GM18520 (cell line): Measurements from ENCODE around the gene GNLY.

Source experiments
- ATAC-seq: cut with Tn5 transposase; IDR thresholded peaks from one replicate; pipeline ENCODE4 v1.9.1; 2021; ENCODE audit not compliant: unreplicated experiment

The GNLY gene

GRCh38 chr2:85723707-85724360 lies 29.7 kb downstream of the GNLY start:
- no peak for ATAC-seq

- ATAC-seq: no peak
These were observed 30.6 kb downstream of the GNLY start for GRCh38 chr2:85724731-85725181.

GRCh38 chr2:85725451-85725850 lies 31.3 kb downstream of the GNLY start:
- no peak for ATAC-seq

GRCh38 chr2:85727798-85728197 lies 33.6 kb downstream of the GNLY start:
- no peak for ATAC-seq

- ATAC-seq: no peak
These were observed 34.2 kb downstream of the GNLY start for GRCh38 chr2:85728342-85728741.

- no peak for ATAC-seq
These were observed 35.0 kb downstream of the GNLY start for GRCh38 chr2:85728883-85729824.

GRCh38 chr2:85729825-85730510 lies 35.8 kb downstream of the GNLY start:
- ATAC-seq: no peak

GRCh38 chr2:85730686-85731230 lies 36.6 kb downstream of the GNLY start:
- ATAC-seq: no peak

GRCh38 chr2:85731606-85732005 lies 37.4 kb downstream of the GNLY start:
- no peak for ATAC-seq

- ATAC-seq: no peak
These were observed 38.4 kb downstream of the GNLY start for GRCh38 chr2:85732467-85733120.

- no peak for ATAC-seq
These were observed 39.2 kb downstream of the GNLY start for GRCh38 chr2:85733121-85733960.

- ATAC-seq: no peak
These were observed 39.9 kb downstream of the GNLY start for GRCh38 chr2:85734015-85734414.

- ATAC-seq: no peak
These were observed 40.9 kb downstream of the GNLY start for GRCh38 chr2:85734942-85735608.

GRCh38 chr2:85735691-85736090 lies 41.5 kb downstream of the GNLY start:
- no peak for ATAC-seq

- no peak for ATAC-seq
These were observed 42.5 kb downstream of the GNLY start for GRCh38 chr2:85736456-85737355.

- ATAC-seq: no peak
These were observed 43.3 kb downstream of the GNLY start for GRCh38 chr2:85737481-85737880.

- no peak for ATAC-seq
These were observed 43.8 kb downstream of the GNLY start for GRCh38 chr2:85737961-85738360.

- no peak for ATAC-seq
These were observed 46.0 kb downstream of the GNLY start for GRCh38 chr2:85740193-85740592.
